Epithelial cell of esophagus (primary cell): ENCODE results near the gene FBN3.
"Not testable (repeated sequence)": the region's sequence is repeated elsewhere in the genome, so short reads cannot be mapped to it uniquely, and the experiment has no call there.

ENCODE experiments used
- DNase-seq: peaks from one replicate; pipeline ENCODE4 v3.0.0; 2010; ENCODE audit warnings: low read depth
- H3K4me3 ChIP-seq: 2 replicates; pipeline ENCODE4 v1.5.1; 2011; ENCODE audit warnings: mild to moderate bottlenecking, low read length, control low read depth
- CTCF ChIP-seq: IDR thresholded peaks from 2 replicates; pipeline ENCODE4 v1.5.1; 2011; ENCODE audit warnings: low read depth, mild to moderate bottlenecking, low read length, control low read depth, inconsistent platforms; ENCODE audit not compliant: insufficient read depth; ENCODE audit errors: missing control alignments

FBN3 gene

GRCh38 chr19:8030960-8031359, 118.4 kb downstream of the FBN3 start:
- DNase-seq, result no peak
- no peak for TF ChIP-seq CTCF
- H3K4me3 ChIP-seq, result no peak overlapping the region

DNA sequence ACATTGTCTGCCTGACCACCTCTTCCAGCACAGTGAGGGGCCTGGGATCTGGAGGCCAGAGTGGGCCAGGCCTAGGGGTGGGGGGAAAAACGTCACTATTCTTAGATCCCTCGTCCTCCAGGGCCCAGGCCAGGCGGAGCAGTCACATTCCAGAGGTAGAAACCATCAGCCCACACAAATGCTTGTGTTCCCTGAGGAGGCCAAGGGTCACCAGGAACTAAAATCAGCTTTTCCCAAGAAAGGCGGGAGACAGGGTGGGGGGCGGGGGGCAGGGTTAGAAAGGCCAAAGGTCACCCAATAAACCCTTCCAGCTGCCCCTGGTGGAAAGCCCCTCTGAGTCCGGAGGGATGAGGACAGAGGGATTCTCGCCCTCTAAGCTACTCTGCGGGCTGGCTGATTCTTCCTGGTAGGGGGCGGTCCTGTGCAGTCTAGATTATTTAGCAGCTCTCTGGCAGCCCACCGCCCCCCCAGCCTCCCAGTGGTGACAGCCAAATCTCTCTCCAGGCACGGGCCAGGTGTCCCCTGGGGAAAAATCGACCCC, 120.4 kb downstream of the FBN3 start:
- no peak for DNase-seq
- no peak for TF ChIP-seq CTCF
- no peak overlapping the region for H3K4me3 ChIP-seq

DNA sequence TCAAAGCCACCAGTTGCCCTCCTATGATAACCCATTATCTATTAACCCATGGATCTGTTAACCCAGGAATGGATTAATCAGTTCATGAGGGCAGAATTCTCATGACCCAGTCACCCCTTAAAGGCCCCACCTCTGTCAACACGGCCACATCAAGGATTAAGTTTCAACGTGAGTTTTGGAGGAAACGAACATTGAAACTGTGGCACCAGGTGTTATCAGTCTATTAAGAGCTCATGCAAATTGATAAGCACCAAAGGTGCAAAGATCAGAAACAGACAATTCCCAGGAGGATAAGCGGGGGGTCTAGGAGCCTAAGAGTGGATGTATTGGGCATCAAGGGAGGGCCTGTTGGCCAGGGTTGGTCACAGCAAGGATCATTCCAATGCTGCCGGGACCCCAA, 124.1 kb downstream of the FBN3 start:
- no peak for DNase-seq
- TF ChIP-seq CTCF, result no peak
- no peak overlapping the region for H3K4me3 ChIP-seq

DNA sequence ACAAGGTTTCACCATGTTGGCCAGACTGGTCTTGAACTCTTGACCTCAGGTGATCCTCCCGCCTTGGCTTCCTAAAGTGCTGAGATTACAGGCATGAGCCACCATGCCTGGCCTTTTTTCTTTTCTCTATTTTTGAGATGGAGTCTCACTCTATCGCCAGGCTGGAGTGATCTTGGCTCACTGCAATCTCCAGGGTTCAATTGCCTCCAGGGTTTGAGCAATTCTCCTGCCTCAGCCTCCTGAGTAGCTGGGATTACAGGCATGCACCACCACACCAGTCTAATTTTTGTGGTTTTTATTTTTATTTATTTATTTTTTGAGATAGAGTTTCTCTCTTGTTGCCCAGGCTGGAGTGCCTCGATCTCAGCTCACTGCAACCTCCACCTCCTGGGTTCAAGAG, 125.1 kb downstream of the FBN3 start:
- H3K4me3 ChIP-seq, DNase-seq: not testable (repeated sequence)

DNA sequence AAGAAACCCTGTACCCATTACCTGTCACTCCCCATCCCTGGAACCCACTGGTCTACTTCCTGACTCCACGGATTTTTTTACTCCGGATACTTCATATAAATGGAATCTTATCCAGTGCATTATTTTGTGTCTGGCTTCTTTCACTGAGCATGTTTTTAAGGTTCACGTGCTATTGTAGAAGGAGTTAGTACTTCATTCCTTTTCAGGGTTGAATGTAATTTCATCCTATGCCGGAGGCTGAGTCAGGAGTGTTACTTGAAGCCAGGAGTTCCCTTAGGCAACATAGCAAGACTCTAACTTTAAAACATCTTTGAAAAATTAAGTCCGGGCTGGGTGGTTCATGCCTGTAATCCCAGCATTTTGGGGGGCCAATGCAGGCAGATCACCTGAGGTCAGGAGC, 126.0 kb downstream of the FBN3 start:
- no peak overlapping the region for H3K4me3 ChIP-seq
- DNase-seq, result no peak
- no peak for TF ChIP-seq CTCF

GRCh38 chr19:8022275-8022674, 127.1 kb downstream of the FBN3 start:
- TF ChIP-seq CTCF, result no peak
- DNase-seq, result no peak
- H3K4me3 ChIP-seq, result no peak overlapping the region

DNA sequence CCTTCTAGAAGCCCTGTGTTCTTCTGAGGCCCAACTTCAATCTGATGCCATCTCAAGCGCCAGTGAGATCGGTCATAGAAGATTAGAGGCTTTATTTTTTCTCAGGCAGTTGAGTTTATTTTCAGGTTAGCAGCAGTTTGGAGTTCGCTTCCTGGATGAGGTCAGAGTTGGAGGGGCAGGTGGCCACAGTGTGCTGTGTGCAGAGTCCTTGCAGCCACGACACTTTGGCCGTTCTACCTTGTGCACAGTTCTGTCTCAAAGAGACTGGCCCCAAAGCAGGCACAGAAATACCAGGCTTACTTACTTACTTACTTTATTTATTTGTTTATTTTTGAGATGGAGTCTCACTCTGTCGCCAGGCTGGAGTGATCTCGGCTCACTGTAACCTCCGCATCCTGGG, 128.0 kb downstream of the FBN3 start:
- no peak for DNase-seq
- no peak overlapping the region for H3K4me3 ChIP-seq
- no peak for TF ChIP-seq CTCF

- DNase-seq, result no peak
- no peak overlapping the region for H3K4me3 ChIP-seq
- no peak for TF ChIP-seq CTCF
Measured at GRCh38 chr19:8020681-8021080, 128.7 kb downstream of the FBN3 start.
